ENCODE results near the gene BID. TPM values are rescaled to one million over a fixed set of nuclear protein-coding genes. Genes with fewer than 3 reads are reported as not detected.

BID gene
- total RNA-seq, 4 donors from 2014 or later: 5.1 to 23.7 (median 9.8) TPM

DNA sequence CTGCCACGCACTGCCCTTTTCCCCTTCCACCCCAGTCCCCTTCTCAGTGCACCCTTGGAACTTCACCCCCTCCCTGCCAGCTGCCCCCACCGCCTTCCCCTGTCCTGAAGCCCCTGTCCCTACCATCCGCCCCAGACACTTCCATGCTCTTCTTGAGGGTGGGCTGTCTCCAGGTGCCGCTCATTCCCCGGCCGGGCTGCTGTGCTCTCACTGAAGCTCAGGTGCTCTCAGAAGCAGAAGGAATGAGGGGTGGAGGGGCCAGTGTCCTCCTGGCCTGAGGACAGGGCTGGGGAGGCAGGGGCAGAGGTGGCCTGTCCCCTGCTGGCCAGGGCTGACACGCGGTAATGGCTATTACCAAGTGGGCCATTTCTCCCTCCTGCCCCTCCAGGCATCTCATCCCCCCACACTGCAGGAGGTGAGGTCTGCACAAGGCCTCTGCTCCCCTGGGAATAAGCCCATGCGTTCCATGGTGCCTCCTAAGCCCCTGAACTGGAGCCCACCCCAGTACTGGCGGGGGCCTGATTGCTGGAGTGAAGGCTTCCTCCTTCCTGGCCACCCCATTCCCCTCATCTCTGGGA is 6.6 kb upstream of the BID start:
- no peak for ATAC-seq
- no peak for DNase-seq
- Histone ChIP-seq H3K27me3 (no peaks in the 10 kb centered on the region), H3K4me3 (no peak overlapping the region), H3K27ac (no peak overlapping the region), H3K36me3 (no peaks in the 10 kb centered on the region), H3K9me3 (no peaks in the 10 kb centered on the region), H3K4me1 (peaks cover 3 to 6% of the 10 kb centered on the region in 2 donors)
- intact Hi-C loops (cut with DNase I; ENCODE audit: low total_unique reads): loop anchor here (10.0 kb wide), 1 partner anchor 706 kb away; no protein-coding TSS in a partner anchor
- TF ChIP-seq POLR2A (IDR thresholded peaks at IDR 0.05) (no peak), CTCF (IDR thresholded peaks at IDR 0.05 in 4 of 5, conservative IDR thresholded peaks at IDR 0.05 in 1 of 5) (no peak)
- in situ Hi-C loops (cut with MboI; ENCODE audit: low sequenced_read_pairs in 4 of 4): no loop called here

GRCh38 chr22:17780116-17780740 is 6.0 kb upstream of the BID start:
- intact Hi-C loops (cut with DNase I; ENCODE audit: low total_unique reads): loop anchor here (10.0 kb wide), 1 partner anchor 705 kb away; no protein-coding TSS in a partner anchor

DNA sequence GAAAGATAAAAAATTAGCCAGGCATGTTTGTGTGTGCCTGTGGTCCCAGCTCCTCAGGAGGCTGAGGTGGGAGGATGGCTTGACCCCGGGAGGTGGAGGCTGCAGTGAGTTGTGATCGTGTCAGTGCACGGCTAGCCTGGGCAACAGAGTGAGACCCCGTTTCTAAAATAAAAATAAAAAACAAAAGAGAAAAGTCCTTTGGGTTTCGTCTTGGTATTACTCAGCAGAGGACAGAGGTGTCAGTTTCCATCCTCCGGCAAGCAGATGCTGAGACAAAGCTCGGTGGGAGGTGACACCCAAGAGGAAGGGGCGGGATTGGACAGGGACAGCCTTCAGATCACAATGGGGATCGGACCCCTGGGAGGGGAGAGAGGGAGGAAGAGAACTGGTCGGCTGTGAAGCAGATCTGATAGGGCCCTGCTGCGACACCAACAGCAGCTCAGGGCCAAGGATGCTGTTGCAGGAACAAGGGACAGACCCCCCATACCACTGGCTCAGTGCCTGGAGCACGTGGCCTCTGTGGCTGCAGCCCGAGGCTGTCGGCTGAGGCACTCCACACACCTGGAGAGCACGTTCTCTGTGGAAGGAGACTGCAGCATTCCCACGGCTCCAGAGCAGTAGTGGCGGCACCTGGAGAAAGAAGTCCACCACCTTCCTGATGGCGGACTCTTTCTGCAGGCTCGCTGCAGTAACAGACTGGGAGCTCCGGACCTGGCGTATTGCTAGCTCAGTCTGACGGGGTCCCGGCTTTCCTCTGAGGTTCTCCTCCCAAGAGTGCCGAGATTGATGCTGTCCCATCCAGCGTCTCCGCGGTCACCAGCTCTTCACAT is 5.2 kb upstream of the BID start:
- no peak overlapping the region for H3K4me3 ChIP-seq
- no peak for DNase-seq
- intact Hi-C loops (cut with DNase I; ENCODE audit: low total_unique reads) (loop anchor here (10.0 kb wide), 1 partner anchor 705 kb away; no protein-coding TSS in a partner anchor), in situ Hi-C loops (cut with MboI; ENCODE audit: low sequenced_read_pairs in 4 of 4) (no loop called here)
- TF ChIP-seq CTCF (IDR thresholded peaks at IDR 0.05 in 4 of 5, conservative IDR thresholded peaks at IDR 0.05 in 1 of 5): no peak
- TF ChIP-seq POLR2A (IDR thresholded peaks at IDR 0.05): no peak
- H3K36me3 ChIP-seq: no peaks in the 10 kb centered on the region
- H3K4me1 ChIP-seq: no peaks in the 10 kb centered on the region
- H3K27ac ChIP-seq: no peak overlapping the region
- no peak for ATAC-seq
- no peaks in the 10 kb centered on the region for H3K9me3 ChIP-seq
- no peaks in the 10 kb centered on the region for H3K27me3 ChIP-seq

More at GRCh38 chr22:17780116-17780740, 6.0 kb upstream of the BID start:
- DNase-seq (no peak), ATAC-seq (no peak)
- in situ Hi-C loops (cut with MboI; ENCODE audit: low sequenced_read_pairs in 4 of 4): no loop called here
- no peaks in the 10 kb centered on the region for H3K27me3 ChIP-seq
- no peak overlapping the region for H3K27ac ChIP-seq
- no peak overlapping the region for H3K4me3 ChIP-seq
- H3K9me3 ChIP-seq: no peaks in the 10 kb centered on the region
- no peaks in the 10 kb centered on the region for H3K4me1 ChIP-seq
- TF ChIP-seq CTCF (IDR thresholded peaks at IDR 0.05 in 4 of 5, conservative IDR thresholded peaks at IDR 0.05 in 1 of 5) (no peak), POLR2A (IDR thresholded peaks at IDR 0.05) (no peak)
- no peaks in the 10 kb centered on the region for H3K36me3 ChIP-seq

DNA sequence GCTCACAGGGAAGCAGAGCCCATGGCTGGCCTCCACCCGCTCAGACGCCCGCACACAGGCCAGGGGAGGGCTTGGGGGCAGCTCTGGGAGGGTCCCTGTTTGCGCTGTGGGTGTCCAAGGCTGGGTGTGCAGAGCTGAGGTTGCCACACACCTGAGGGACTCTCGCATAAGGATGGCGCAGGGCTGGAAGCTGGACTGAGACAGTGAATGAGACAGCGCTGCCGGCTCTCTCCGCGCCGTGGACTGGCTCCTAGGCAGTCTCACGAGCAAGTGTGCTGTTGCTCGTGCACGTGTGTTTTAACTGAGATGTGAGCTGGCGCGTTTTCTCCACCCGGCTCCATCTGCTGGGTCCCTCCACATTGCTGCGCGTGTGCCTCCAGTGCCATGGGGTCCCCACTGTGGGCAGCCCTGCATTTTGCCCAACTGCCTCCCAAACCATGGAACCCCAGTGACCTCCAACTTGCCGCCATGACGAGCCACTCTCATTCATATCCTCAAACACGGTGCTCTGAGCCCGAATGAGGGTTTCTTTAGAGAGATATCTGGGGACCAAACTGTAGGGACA is 4.2 kb upstream of the BID start:
- ATAC-seq (no peak), DNase-seq (no peak)
- intact Hi-C loops (cut with DNase I; ENCODE audit: low total_unique reads): no loop called here
- Histone ChIP-seq H3K4me3 (no peak overlapping the region), H3K27me3 (no peaks in the 10 kb centered on the region), H3K36me3 (no peaks in the 10 kb centered on the region), H3K4me1 (peaks cover 0 to 2% of the 10 kb centered on the region in 2 donors), H3K9me3 (no peaks in the 10 kb centered on the region), H3K27ac (no peak overlapping the region)
- in situ Hi-C loops (cut with MboI; ENCODE audit: low sequenced_read_pairs in 4 of 4): no loop called here
- no peak for TF ChIP-seq CTCF (IDR thresholded peaks at IDR 0.05 in 4 of 5, conservative IDR thresholded peaks at IDR 0.05 in 1 of 5)
- TF ChIP-seq POLR2A (IDR thresholded peaks at IDR 0.05): no peak

Measured in gastrocnemius medialis (tissue), 4 donors.